NCI-H226 (cell line): ENCODE results near the gene ABHD4.
A peak's percentile ranks its signal among the peaks of the same experiment; 100 is the strongest.
"Not testable (repeated sequence)": the region's sequence is repeated elsewhere in the genome, so short reads cannot be mapped to it uniquely, and the experiment has no call there.

ENCODE experiments used
- DNase-seq: peaks from one replicate; pipeline ENCODE4 v3.0.0-alpha.2; 2015

ABHD4 gene

GRCh38 chr14:22561661-22562579 is 36.2 kb upstream of the ABHD4 start:
- DNase-seq: no peak

DNA sequence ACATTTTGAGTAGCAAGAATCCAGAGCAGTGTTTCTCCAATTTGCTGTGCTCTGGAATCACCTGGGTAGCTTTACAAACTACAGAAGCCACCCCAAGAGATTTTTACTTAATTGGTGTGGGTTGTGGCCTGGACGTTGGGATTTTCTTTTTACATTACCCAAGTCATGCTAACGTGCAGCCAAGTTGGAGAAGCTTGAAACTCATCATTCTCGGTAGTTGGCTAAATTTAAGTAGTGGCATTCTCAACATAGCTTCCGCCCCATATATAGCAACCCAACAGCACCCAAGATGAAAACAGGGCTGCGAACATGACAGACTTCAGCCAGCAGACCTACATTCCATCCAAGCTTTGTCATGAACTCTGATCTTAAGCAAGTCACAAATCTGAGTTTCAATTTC is 34.1 kb upstream of the ABHD4 start:
- no peak for DNase-seq

- DNase-seq: no peak
Observed at GRCh38 chr14:22564463-22564862, 33.6 kb upstream of the ABHD4 start.

DNA sequence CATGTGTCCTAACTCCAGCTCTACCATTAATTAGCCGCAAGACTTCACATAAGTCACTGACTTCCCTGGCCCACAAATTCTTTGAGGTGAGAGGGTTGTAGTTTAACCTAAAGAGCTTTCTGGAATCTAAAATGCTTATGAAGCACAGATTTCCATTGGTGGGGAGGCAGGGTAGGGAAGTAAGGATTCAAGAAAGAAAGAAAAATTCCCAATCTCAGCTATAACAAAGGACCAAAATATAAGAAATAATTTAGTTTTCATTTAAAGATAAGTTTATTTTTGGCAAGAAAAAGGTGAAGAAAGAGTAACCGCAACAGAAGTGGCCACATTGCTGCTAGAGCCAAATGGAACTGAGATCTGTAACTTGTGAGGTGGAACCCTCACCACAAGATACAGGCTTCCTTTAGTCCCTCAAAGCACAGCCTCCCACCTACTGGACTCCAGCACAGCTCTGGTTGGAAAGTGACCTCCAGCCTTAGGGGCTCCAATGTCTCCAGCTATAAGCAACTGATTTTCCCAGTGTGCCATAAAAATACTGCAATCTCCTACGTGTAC is 32.6 kb upstream of the ABHD4 start:
- DNase-seq: no peak

- DNase-seq: not testable (repeated sequence)
Observed at GRCh38 chr14:22566266-22566665, 31.8 kb upstream of the ABHD4 start.

DNA sequence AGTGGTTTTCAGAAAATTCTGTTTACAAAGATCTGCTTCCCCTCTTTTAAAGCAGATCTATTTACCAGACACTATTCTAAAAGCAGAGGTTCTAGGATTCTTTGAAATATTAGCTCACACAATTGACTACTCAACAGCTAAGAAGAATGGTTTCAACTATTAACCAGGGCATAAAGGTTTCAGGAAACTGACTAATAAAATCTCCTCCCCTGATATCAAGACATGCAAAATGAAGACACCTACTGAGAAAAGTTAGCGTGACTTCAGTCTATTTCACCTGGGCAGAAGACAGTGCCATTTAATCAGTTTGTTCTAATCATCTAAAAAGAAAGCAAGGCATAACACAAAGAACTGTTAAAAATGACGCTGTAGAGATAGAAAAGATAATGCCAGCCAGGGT is 31.3 kb upstream of the ABHD4 start:
- DNase-seq: no peak

DNA sequence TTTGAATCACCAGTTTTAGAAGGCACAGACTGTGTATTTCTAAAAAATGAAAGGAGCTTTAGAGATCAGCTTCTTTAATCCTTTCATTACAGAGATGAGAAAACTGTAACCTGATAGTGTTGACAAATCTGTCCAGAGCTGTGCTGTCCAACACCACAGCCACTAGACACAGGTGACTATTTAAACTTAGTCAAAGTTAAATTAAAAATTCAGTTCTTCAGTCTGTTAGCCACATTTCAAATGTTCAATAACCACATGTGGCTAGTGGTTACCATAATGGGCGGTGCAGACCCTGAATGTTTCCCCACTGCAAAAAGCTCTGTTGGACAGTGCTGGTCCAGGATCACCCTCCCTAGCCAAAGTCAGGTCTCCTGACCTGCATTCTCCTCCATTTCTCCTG is 30.7 kb upstream of the ABHD4 start:
- DNase-seq: no peak

GRCh38 chr14:22569106-22569736 is 28.9 kb upstream of the ABHD4 start:
- no peak for DNase-seq

GRCh38 chr14:22569737-22570131 is 28.4 kb upstream of the ABHD4 start:
- DNase-seq: no peak

DNA sequence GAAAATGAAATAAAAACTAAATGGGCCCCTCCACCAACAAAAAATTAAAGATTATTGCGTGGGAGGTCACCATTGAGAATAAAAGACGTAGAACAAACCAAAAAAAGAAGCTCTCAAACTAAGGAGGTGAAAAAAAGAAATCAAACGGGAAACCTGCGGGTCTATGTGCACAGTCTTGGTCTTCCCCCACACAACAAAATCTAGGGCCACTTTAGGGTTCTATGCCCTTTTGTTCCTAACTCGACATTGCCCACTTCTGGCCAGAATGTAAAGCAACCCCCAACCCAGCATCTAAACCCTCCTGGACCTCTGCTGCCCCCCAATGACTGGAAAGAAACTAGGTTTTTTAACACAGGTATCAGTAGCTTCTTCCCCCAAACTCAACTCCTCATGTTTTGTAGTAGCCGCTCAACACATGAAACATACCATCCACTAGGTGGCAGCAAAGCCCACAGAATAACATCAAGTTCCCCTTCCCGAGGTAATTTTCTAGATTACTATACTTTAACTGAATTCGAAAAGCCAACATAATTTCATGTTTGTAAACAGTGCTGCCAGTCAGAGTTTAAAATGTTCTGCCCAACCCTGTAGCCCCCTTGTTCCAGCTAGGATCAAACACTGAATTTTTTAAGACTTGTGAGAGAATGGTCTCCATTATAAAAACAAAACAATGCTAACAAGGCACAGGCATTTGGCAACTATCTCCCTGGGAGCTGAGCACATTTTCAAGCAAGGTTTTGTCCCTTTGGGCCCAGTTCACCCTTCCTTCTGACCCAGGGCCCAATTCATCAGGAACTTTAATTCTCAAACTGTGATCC is 27.8 kb upstream of the ABHD4 start:
- DNase-seq: peak; percentile 47

DNA sequence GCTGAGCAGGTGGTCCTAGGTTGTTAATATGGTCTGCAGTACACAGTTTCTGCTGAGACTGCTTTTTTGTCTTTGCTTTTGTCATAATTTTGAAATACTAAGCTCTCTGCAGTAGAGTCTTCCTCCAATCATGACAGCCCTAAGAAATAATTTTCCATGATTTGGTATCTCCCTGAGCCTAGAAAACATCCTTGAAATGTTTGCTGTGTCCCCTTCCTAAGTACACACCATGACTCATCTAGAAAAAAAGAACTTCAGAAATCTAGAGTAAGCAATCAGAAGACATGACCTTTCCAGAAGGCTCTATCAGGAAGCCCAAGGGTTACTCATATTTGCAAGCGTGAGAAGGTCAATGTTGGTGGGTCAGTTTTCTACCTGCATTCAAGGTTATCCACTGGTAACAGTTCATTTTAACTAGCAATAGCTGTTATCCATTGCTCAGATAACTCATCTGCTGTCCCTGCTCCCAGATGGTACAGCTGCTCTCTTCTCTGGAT is 25.5 kb upstream of the ABHD4 start:
- DNase-seq: peak; percentile 93

DNA sequence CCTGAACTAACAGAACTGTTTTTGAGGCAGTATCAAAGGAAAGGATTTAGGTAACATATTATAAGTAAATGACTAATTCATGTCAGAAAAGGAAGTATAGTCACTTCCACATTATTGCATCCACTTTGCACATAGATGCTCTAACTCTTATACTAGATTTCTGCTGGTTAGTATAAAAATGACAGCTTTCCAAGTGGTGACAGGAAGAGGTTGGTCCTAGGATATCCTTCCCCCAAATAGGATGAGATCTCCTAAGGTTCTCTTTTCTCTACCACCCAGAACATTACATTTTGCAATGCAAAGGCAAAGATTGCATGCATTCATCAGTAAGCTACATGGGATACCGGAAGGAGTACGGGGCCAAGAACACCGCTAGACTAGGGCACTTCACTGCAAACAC is 24.3 kb upstream of the ABHD4 start:
- no peak for DNase-seq

GRCh38 chr14:22577334-22577908 is 20.7 kb upstream of the ABHD4 start:
- no peak for DNase-seq

DNA sequence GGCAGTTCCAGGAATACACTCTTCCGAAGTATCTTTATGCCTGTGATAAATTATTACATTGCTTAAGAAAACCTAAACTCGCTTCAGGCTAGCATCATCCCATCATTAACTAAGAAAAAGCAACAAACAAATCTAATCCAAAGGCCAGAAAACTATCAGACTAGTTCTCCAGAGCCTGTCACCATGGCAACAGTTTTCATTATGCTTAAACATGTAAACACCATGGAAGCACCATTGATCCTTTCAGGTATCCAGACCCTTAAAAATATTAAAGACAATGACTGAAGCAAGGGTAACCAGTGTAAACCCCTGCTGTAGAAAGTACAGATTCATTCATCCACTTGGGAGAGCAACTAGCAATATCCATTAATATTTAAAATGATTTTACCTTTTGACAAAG is 18.9 kb upstream of the ABHD4 start:
- DNase-seq: no peak

GRCh38 chr14:22579881-22580280 is 18.2 kb upstream of the ABHD4 start:
- no peak for DNase-seq

GRCh38 chr14:22580625-22581024 is 17.5 kb upstream of the ABHD4 start:
- DNase-seq: peak; percentile 47

DNA sequence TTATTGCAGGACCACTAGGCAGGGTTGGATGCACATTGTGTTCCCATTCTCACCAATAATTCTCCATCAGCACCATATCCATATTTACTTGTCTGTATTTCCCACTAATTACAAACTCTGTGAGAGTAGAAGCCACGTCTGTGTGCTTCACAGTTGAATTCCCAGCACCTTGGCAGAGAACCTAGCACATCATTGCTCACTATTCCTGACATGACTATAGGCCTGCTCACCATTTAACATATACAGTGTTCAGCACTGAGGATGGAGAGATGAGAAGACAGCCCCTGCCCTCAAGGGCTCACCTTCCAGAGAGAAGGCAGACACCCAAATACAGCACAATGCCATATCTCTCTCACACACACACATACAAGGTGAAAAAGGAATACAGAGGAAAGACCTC is 14.1 kb upstream of the ABHD4 start:
- DNase-seq: no peak

DNA sequence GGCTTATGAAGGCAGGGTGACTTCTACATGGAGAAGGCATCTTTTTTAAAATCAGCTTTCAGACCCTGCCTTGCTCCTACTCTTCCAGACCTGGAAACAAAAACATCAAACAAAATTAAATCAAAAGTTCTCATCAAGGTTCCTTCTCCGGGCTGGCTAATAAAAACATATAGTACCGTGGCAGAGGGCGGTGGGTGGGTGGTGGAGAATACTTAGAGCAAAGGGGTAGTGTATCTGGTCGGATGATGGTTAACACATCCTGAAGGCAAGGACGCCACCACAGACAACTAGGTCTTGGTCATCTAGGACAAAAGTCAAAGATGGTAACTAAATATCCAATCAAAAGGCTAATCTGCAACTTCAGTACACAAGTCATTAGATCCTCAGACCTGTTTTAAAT is 10.9 kb upstream of the ABHD4 start:
- DNase-seq: no peak

GRCh38 chr14:22587677-22588422 is 10.2 kb upstream of the ABHD4 start:
- not testable (repeated sequence) for DNase-seq

DNA sequence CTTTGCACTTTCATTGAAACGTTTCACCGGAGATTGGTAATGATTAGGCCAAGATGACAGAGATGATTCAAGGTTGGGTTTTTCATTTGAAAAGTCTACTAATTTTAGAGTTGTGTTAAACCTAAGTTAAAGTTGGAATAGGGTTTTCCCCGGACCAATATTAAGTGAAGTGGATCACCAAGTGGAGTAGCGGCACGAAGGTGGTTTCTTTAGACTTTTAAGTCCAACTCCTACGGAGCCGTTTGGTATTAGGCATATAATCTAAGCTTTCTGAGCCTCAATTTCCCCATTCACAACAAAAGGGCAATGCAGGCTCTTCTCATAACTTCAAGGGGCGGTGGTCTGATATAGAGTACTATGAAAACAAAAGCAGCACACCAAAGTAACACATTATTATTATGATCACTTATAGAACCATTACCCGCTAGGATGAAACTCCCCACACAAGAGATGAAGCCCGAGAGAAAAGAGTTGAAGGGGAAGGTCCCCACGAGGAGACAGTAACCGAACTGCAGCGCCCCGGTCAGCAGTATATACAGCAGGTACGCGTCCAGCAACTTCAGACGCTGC is 9.5 kb upstream of the ABHD4 start:
- DNase-seq: no peak

GRCh38 chr14:22589096-22589839 is 8.8 kb upstream of the ABHD4 start, which contains the start of gene DAD1:
DAD1 (minus strand) TSS chr14:22589224; CDS start chr14:22589157, 67 bp downstream.
- peak; percentile 97 for DNase-seq
